ENCODE measurements around the gene PRIMPOL. TPM values are rescaled to one million over a fixed set of nuclear protein-coding genes. Genes with fewer than 3 reads are reported as not detected.

The PRIMPOL gene
- total and polyA plus RNA-seq, 2 of the 4 experiments (the other 2 are of a cell fraction): 5.6 to 8.8 TPM

DNA sequence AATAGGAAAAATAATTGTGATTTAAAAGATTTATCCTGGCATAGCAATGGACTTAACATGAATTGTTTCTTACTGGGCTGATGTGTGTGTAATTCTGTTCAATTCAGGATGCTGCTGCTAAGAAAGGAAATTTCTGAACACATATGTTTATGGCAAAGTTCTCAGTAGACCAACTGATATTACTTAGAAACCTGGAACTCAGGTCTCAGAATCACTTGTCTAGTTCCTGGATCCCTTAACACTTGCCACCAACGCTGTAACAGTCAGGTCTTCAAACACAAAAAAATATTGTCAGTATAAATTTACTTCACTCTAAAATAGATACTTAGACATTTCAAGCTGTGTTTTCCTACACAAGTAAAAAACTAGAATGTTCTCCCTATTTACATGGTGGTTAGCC, 5.8 kb upstream of the PRIMPOL start:
- Histone ChIP-seq H2BK20ac (ENCODE audit: low read depth, low read length) (no peak overlapping the region), H2BK5ac (ENCODE audit: low read depth, low read length, poor library complexity, severe bottlenecking) (no peak overlapping the region), H2BK15ac (ENCODE audit: low read depth, low read length) (no peak overlapping the region), H2AK9ac (replicated peaks; ENCODE audit: low read depth, low read length, poor library complexity) (no peak overlapping the region), H3K79me1 (ENCODE audit: low read depth in 1 of 2, low read length in 2 of 2) (peaks cover 41 to 54% of the 10 kb centered on the region in 2 experiments), H3K14ac (replicated peaks; ENCODE audit: low read depth, low read length) (no peak overlapping the region), H2BK120ac (ENCODE audit: low read depth, low read length) (no peak overlapping the region), H2AFZ (replicated peaks; ENCODE audit: low read length, poor library complexity) (no peak overlapping the region), H3K4me3 (ENCODE audit: insufficient read depth, low read depth, low read length) (no peak overlapping the region), H3K4me2 (ENCODE audit: low read depth, low read length) (no peak overlapping the region), H3K4me1 (ENCODE audit: control insufficient read depth, insufficient read depth, low read length) (peaks cover 5% of the 10 kb centered on the region; the same call in 1 of the 2 replicates), H4K8ac (ENCODE audit: low read depth in 2 of 2, low read length in 2 of 2) (no peak overlapping the region), H3K9me1 (ENCODE audit: insufficient read depth, low read length) (peaks cover 5% of the 10 kb centered on the region; the same call in 1 of the 2 replicates), H3K36me3 (ENCODE audit: control insufficient read depth, insufficient read depth, low read length) (peaks cover 3% of the 10 kb centered on the region), H4K20me1 (ENCODE audit: insufficient read depth, low read length) (peaks cover 23% of the 10 kb centered on the region; the same call in 1 of the 2 replicates), H2AK5ac (ENCODE audit: low read depth, low read length) (no peak overlapping the region), H3K9ac (ENCODE audit: low read depth, low read length) (no peak overlapping the region), H3K56ac (ENCODE audit: extremely low read depth, insufficient read depth, low read length) (no peak overlapping the region), H3K23ac (ENCODE audit: low read depth, low read length) (no peak overlapping the region), H4K5ac (ENCODE audit: low read depth, low read length) (no peak overlapping the region), H3K9me3 (ENCODE audit: control insufficient read depth, insufficient read depth, low read length) (no peaks in the 10 kb centered on the region), H3K27me3 (ENCODE audit: control insufficient read depth, insufficient read depth, low read length) (no peaks in the 10 kb centered on the region), H3K27ac (ENCODE audit: insufficient read depth, low read length) (no peak overlapping the region), H3K18ac (ENCODE audit: low read depth, low read length) (no peak overlapping the region), H4K91ac (ENCODE audit: insufficient read depth, low read depth, low read length) (no peak overlapping the region), H3K4ac (ENCODE audit: low read depth, low read length) (no peak overlapping the region)
- dilution Hi-C loops (cut with HindIII; ENCODE audit: low sequenced_read_pairs, unreplicated experiment): no loop called here
- TF ChIP-seq RFX5 (IDR thresholded peaks at IDR 0.05; ENCODE audit: low read depth, low read length) (no peak), CEBPB (IDR thresholded peaks at IDR 0.05; ENCODE audit: low read depth, low read length) (no peak), FOS (IDR thresholded peaks at IDR 0.05; ENCODE audit: low read depth, low read length) (no peak), RCOR1 (IDR thresholded peaks at IDR 0.05; ENCODE audit: insufficient replicate concordance, low read length) (no peak), MAZ (IDR thresholded peaks at IDR 0.05; ENCODE audit: borderline replicate concordance, low read depth, low read length) (no peak), MXI1 (IDR thresholded peaks at IDR 0.05; ENCODE audit: borderline replicate concordance, low read depth, low read length) (no peak), RAD21 (IDR thresholded peaks at IDR 0.05; ENCODE audit: low read length) (no peak), MAFK (IDR thresholded peaks at IDR 0.05; ENCODE audit: low read depth, low read length) (no peak), POLR2A (IDR thresholded peaks at IDR 0.05; ENCODE audit: low read depth, low read length) (no peak)
- TF ChIP-seq, protein P1, sequence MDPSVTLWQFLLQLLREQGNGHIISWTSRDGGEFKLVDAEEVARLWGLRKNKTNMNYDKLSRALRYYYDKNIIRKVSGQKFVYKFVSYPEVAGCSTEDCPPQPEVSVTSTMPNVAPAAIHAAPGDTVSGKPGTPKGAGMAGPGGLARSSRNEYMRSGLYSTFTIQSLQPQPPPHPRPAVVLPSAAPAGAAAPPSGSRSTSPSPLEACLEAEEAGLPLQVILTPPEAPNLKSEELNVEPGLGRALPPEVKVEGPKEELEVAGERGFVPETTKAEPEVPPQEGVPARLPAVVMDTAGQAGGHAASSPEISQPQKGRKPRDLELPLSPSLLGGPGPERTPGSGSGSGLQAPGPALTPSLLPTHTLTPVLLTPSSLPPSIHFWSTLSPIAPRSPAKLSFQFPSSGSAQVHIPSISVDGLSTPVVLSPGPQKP (IDR thresholded peaks at IDR 0.05; ENCODE audit: borderline replicate concordance, low read depth, low read length): no peak
- TF ChIP-seq, protein P2, sequence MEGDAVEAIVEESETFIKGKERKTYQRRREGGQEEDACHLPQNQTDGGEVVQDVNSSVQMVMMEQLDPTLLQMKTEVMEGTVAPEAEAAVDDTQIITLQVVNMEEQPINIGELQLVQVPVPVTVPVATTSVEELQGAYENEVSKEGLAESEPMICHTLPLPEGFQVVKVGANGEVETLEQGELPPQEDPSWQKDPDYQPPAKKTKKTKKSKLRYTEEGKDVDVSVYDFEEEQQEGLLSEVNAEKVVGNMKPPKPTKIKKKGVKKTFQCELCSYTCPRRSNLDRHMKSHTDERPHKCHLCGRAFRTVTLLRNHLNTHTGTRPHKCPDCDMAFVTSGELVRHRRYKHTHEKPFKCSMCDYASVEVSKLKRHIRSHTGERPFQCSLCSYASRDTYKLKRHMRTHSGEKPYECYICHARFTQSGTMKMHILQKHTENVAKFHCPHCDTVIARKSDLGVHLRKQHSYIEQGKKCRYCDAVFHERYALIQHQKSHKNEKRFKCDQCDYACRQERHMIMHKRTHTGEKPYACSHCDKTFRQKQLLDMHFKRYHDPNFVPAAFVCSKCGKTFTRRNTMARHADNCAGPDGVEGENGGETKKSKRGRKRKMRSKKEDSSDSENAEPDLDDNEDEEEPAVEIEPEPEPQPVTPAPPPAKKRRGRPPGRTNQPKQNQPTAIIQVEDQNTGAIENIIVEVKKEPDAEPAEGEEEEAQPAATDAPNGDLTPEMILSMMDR (conservative IDR thresholded peaks at IDR 0.05; ENCODE audit: low read depth, low read length): no peak
- ATAC-seq (ENCODE audit: low read depth) (no peak), DNase-seq (no peak)
- in situ Hi-C loops (cut with MboI; ENCODE audit: low sequenced_read_pairs): no loop called here
- WGBS, 2 experiments (ENCODE audit: extremely low coverage in 2 of 2, insufficient read length in 1 of 2): no CpG with 5 or more reads among the region's 1 CpG
- POLR2A ChIA-PET (ENCODE audit: unreplicated experiment): no interaction called here
- CTCF ChIA-PET: no interaction called here
- intact Hi-C loops (cut with micrococcal nuclease): loop anchor here (10.0 kb wide), 1 partner anchor 259 kb away; no protein-coding TSS in a partner anchor
- BruUV-seq (replicated peaks): no TSS peak

All from IMR-90 (cell line).